ENCODE results near the gene TYMP. TPM values are rescaled to one million over a fixed set of nuclear protein-coding genes. Genes with fewer than 3 reads are reported as not detected.

Gene TYMP
- polyA plus RNA-seq, 1 of the 3 experiments (the other 2 are of a cell fraction): 1.7 TPM

- no peak for TF ChIP-seq USF1 (IDR thresholded peaks at IDR 0.05; ENCODE audit: borderline replicate concordance, low read depth)
Observed at GRCh38 chr22:50481045-50481439, 48.8 kb downstream of the TYMP start (continued).

- H3K4me1 ChIP-seq (ENCODE audit: control insufficient read depth in 1 of 2, insufficient read depth in 2 of 2, low read depth in 1 of 2, low read length in 1 of 2): peaks cover 0 to 4% of the 10 kb centered on the region in 2 experiments; a peak in 1 of 4 replicates
- H3F3A ChIP-seq (replicated peaks; ENCODE audit: insufficient read depth): no peaks in the 10 kb centered on the region
- no peak overlapping the region for H3K4me2 ChIP-seq
- H3K9me3 ChIP-seq: no peaks in the 10 kb centered on the region
- H3K9me2 ChIP-seq: no peaks in the 10 kb centered on the region
- DNase-seq: no peak
- H3K4me3 ChIP-seq (ENCODE audit: low read depth in 2 of 2, low read length in 1 of 2): no peak overlapping the region
- CTCF ChIA-PET: interaction anchor here (0.9 to 1.4 kb wide), 2 partner anchors 18 to 20 kb away, joined by 3 to 4 read pairs; no protein-coding TSS in a partner anchor
- no peak overlapping the region for H2AFZ ChIP-seq (ENCODE audit: low read depth)
- no peaks in the 10 kb centered on the region for H3K36me3 ChIP-seq (replicated peaks in 1 of 2; ENCODE audit: control insufficient read depth in 1 of 2, insufficient read depth in 2 of 2, low read length in 1 of 2)
- H3K9ac ChIP-seq: no peak overlapping the region
- H3K27ac ChIP-seq (ENCODE audit: low read depth in 2 of 2, low read length in 1 of 2): no peak overlapping the region
- no peaks in the 10 kb centered on the region for H3K79me2 ChIP-seq (ENCODE audit: insufficient read depth)
- WGBS (ENCODE audit: low lambda C conversion rate): 80% methylated on average over 11 of the region's 11 CpGs
- H3K27me3 ChIP-seq (ENCODE audit: insufficient read depth): peaks cover 10% of the 10 kb centered on the region; the same call in 1 of the 2 replicates
- POLR2A ChIA-PET: interaction anchor here (1.8 kb wide), 1 partner anchor 46 kb away, joined by 5 read pairs; the partner anchor contains the start of gene SCO2
- H4K20me1 ChIP-seq (ENCODE audit: insufficient read depth): no peaks in the 10 kb centered on the region
- no peak for TF ChIP-seq TAF1 (IDR thresholded peaks at IDR 0.05; ENCODE audit: borderline replicate concordance, low read depth, low read length)
- no peak for TF ChIP-seq SIN3A (IDR thresholded peaks at IDR 0.05; ENCODE audit: borderline replicate concordance, low read depth, low read length)
- no peak for TF ChIP-seq IRF3 (IDR thresholded peaks at IDR 0.05; ENCODE audit: low read depth, low read length)
- TF ChIP-seq RFX5 (IDR thresholded peaks at IDR 0.05; ENCODE audit: low read length): no peak
- TF ChIP-seq GATA2 (CRISPR knock-in tag; IDR thresholded peaks at IDR 0.05): no peak
Observed at GRCh38 chr22:50479721-50480120, 50.1 kb downstream of the TYMP start.

GRCh38 chr22:50477923-50478322 lies 51.9 kb downstream of the TYMP start:
- TF ChIP-seq RCOR1 (IDR thresholded peaks at IDR 0.05; ENCODE audit: low read length): no peak
- no peak for TF ChIP-seq USF1 (IDR thresholded peaks at IDR 0.05; ENCODE audit: borderline replicate concordance, low read depth)
- TF ChIP-seq TAF1 (IDR thresholded peaks at IDR 0.05; ENCODE audit: borderline replicate concordance, low read depth, low read length): no peak
- TF ChIP-seq MEF2A (IDR thresholded peaks at IDR 0.05; ENCODE audit: borderline replicate concordance, low read depth): no peak
- TF ChIP-seq FOSL2 (IDR thresholded peaks at IDR 0.05; ENCODE audit: borderline replicate concordance, low read depth): no peak
- TF ChIP-seq EP300 (IDR thresholded peaks at IDR 0.05; ENCODE audit: borderline replicate concordance in 1 of 2, low read depth in 1 of 2, low read length in 1 of 2): no peak
- TF ChIP-seq JUND (IDR thresholded peaks at IDR 0.05): no peak
- no peak for TF ChIP-seq RAD21 (IDR thresholded peaks at IDR 0.05; ENCODE audit: low read length)
- TF ChIP-seq FOXM1 (IDR thresholded peaks at IDR 0.05; ENCODE audit: low read depth): no peak
- Histone ChIP-seq H3F3A (replicated peaks; ENCODE audit: insufficient read depth) (no peaks in the 10 kb centered on the region), H3K4me3 (ENCODE audit: low read depth in 2 of 2, low read length in 1 of 2) (no peak overlapping the region; a peak in 1 of 4 replicates), H3K9me2 (no peaks in the 10 kb centered on the region), H3K9ac (no peak overlapping the region), H2AFZ (ENCODE audit: low read depth) (no peak overlapping the region), H3K27me3 (ENCODE audit: insufficient read depth) (peaks cover 10% of the 10 kb centered on the region; the same call in 1 of the 2 replicates), H3K4me1 (ENCODE audit: control insufficient read depth in 1 of 2, insufficient read depth in 2 of 2, low read depth in 1 of 2, low read length in 1 of 2) (peaks cover 0 to 16% of the 10 kb centered on the region in 2 experiments; a peak in 2 of 4 replicates), H3K27ac (ENCODE audit: low read depth in 2 of 2, low read length in 1 of 2) (no peak overlapping the region), H3K9me3 (no peaks in the 10 kb centered on the region), H4K20me1 (ENCODE audit: insufficient read depth) (peaks cover 13% of the 10 kb centered on the region), H3K4me2 (no peak overlapping the region), H3K79me2 (ENCODE audit: insufficient read depth) (peaks cover 14% of the 10 kb centered on the region), H3K36me3 (replicated peaks in 1 of 2; ENCODE audit: control insufficient read depth in 1 of 2, insufficient read depth in 2 of 2, low read length in 1 of 2) (no peaks in the 10 kb centered on the region)
- 95% methylated on average over 11 of the region's 12 CpGs for WGBS (ENCODE audit: low lambda C conversion rate)
- ChIA-PET CTCF (interaction anchor here (1.8 to 5.1 kb wide), 2 partner anchors 20 to 48 kb away, joined by 4 to 24 read pairs; partner anchors contain the start of gene SCO2), POLR2A (interaction anchor here (0.6 kb wide), 1 partner anchor 149 kb away, joined by 3 read pairs; no protein-coding TSS in a partner anchor)
- DNase-seq: no peak

All from SK-N-SH (cell line).